ENCODE measurements around the gene ANXA11.

Gene ANXA11

GRCh38 chr10:80148166-80148805 is 57.1 kb downstream of the ANXA11 start:
- TF ChIP-seq RAD21 (IDR thresholded peaks at IDR 0.05; ENCODE audit: low read depth) (no peak), FOXM1 (IDR thresholded peaks at IDR 0.05; ENCODE audit: borderline replicate concordance, low read depth) (no peak), YY1 (IDR thresholded peaks at IDR 0.05; ENCODE audit: low read depth) (no peak), EP300 (IDR thresholded peaks at IDR 0.05; ENCODE audit: borderline replicate concordance) (no peak), TAF1 (IDR thresholded peaks at IDR 0.05; ENCODE audit: low read depth) (no peak), REST (IDR thresholded peaks at IDR 0.05; ENCODE audit: low read depth) (no peak)

- no peak for TF ChIP-seq EP300 (IDR thresholded peaks at IDR 0.05; ENCODE audit: borderline replicate concordance)
- TF ChIP-seq TAF1 (IDR thresholded peaks at IDR 0.05; ENCODE audit: low read depth): no peak
- no peak for TF ChIP-seq CREB1 (IDR thresholded peaks at IDR 0.05; ENCODE audit: low read depth)
These were observed 58.4 kb downstream of the ANXA11 start for GRCh38 chr10:80146918-80147317.

DNA sequence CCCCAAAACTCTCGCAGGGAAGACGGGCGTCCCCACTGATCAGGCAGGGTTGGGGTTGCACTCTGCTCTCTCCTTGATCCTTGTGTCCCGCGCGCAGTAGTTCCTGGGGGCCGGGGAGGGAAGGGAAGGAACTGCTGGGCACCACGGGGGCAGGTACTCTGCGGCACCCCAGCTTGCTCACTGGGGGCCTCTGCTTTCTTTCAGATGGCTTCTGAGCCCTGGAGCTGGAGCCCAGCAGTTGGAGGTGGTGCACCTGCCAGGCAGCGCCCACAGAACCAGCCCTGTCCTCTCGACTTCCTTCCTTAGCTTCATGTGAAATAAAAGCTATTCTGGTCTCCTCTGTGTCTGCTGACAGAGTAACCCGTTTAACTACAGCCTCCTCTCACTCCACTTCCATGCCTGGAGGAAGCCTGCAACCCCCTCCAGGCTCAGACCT is 60.6 kb downstream of the ANXA11 start:
- TF ChIP-seq, protein P1, sequence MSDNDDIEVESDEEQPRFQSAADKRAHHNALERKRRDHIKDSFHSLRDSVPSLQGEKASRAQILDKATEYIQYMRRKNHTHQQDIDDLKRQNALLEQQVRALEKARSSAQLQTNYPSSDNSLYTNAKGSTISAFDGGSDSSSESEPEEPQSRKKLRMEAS (IDR thresholded peaks at IDR 0.05): no peak
- TF ChIP-seq EP300 (IDR thresholded peaks at IDR 0.05; ENCODE audit: borderline replicate concordance): peak; percentile 17; the same call in 1 of the 2 replicates
- no peak for TF ChIP-seq NFIC (IDR thresholded peaks at IDR 0.05)

- TF ChIP-seq FOXM1 (IDR thresholded peaks at IDR 0.05; ENCODE audit: borderline replicate concordance, low read depth) (no peak), TEAD4 (IDR thresholded peaks at IDR 0.05) (no peak), CREB1 (IDR thresholded peaks at IDR 0.05; ENCODE audit: low read depth) (no peak), EP300 (IDR thresholded peaks at IDR 0.05; ENCODE audit: borderline replicate concordance) (no peak), ZBTB7A (IDR thresholded peaks at IDR 0.05; ENCODE audit: low read depth) (no peak), NFIC (IDR thresholded peaks at IDR 0.05) (no peak), TCF12 (IDR thresholded peaks at IDR 0.05; ENCODE audit: low read depth) (no peak), YY1 (IDR thresholded peaks at IDR 0.05; ENCODE audit: low read depth) (no peak), CEBPB (IDR thresholded peaks at IDR 0.05) (no peak), RAD21 (IDR thresholded peaks at IDR 0.05; ENCODE audit: low read depth) (no peak), EGR1 (IDR thresholded peaks at IDR 0.05) (no peak), TAF1 (IDR thresholded peaks at IDR 0.05; ENCODE audit: low read depth) (no peak), REST (IDR thresholded peaks at IDR 0.05; ENCODE audit: low read depth) (no peak)
- TF ChIP-seq, protein P2, sequence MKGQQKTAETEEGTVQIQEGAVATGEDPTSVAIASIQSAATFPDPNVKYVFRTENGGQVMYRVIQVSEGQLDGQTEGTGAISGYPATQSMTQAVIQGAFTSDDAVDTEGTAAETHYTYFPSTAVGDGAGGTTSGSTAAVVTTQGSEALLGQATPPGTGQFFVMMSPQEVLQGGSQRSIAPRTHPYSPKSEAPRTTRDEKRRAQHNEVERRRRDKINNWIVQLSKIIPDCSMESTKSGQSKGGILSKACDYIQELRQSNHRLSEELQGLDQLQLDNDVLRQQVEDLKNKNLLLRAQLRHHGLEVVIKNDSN (IDR thresholded peaks at IDR 0.05): no peak
- TF ChIP-seq, protein P1 (IDR thresholded peaks at IDR 0.05): no peak; the same call in 1 of the 2 replicates
These were observed 61.2 kb downstream of the ANXA11 start for GRCh38 chr10:80144067-80144695.

DNA sequence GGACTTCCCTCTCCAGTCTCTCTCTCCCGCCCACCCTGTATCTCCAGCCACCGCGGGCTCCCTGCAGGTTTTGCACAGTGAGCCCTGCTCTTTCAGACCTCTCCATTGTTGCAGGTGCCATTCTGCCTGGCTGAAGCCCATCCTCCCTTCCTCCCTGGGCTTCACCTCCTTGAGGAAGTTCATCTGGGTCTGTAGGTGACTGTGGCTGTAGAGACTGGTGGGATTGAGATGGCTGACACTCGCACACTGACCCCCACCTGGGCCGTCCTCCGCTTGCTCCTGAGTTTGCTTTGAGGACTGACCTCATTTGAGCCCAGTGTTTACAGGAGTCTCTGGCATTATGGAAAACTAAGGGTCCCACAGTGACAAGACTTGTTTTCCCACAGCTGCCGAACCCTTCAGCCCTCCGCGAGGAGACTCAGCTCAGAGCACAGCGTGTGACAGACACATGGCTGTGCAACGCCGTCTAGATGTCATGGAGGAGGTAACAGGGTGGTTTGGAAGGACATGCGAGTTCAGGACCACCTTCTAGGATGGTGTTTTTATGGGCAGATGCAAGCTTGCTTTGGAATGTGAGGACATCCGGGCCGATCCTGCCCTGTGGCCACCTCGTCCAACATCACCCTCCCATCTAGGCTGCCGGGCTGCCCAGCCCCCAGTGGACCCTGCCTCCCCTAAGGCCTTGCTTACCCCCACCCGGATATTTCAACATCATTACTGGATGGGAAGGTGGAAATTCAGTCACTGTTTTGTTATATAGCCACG is 63.5 kb downstream of the ANXA11 start:
- TF ChIP-seq CEBPB (IDR thresholded peaks at IDR 0.05) (no peak), CREB1 (IDR thresholded peaks at IDR 0.05; ENCODE audit: low read depth) (no peak), RAD21 (IDR thresholded peaks at IDR 0.05; ENCODE audit: low read depth) (no peak), NFIC (IDR thresholded peaks at IDR 0.05) (no peak), EP300 (IDR thresholded peaks at IDR 0.05; ENCODE audit: borderline replicate concordance) (no peak), EGR1 (IDR thresholded peaks at IDR 0.05) (no peak), ZBTB7A (IDR thresholded peaks at IDR 0.05; ENCODE audit: low read depth) (no peak), REST (IDR thresholded peaks at IDR 0.05; ENCODE audit: low read depth) (no peak), TEAD4 (IDR thresholded peaks at IDR 0.05) (no peak)

Data from Ishikawa (cell line).